ENCODE data around the gene ELMOD1.

ELMOD1 gene

GRCh38 chr11:107646783-107647182, 55.8 kb downstream of the ELMOD1 start:
- no peak for DNase-seq (ENCODE audit: low read depth)

- DNase-seq (ENCODE audit: low read depth), result no peak
Measured at GRCh38 chr11:107648242-107648641, 57.3 kb downstream of the ELMOD1 start.

GRCh38 chr11:107651672-107652071, 60.7 kb downstream of the ELMOD1 start:
- no peak for DNase-seq (ENCODE audit: low read depth)

GRCh38 chr11:107653076-107653475, 62.1 kb downstream of the ELMOD1 start:
- no peak for DNase-seq (ENCODE audit: low read depth)

- DNase-seq (ENCODE audit: low read depth), result no peak
Measured at GRCh38 chr11:107655602-107656001, 64.7 kb downstream of the ELMOD1 start.

- DNase-seq (ENCODE audit: low read depth), result no peak
Measured at GRCh38 chr11:107659310-107659709, 68.4 kb downstream of the ELMOD1 start.

- no peak for DNase-seq (ENCODE audit: low read depth)
Measured at GRCh38 chr11:107660066-107660465, 69.1 kb downstream of the ELMOD1 start.

- DNase-seq (ENCODE audit: low read depth), result no peak
Measured at GRCh38 chr11:107661656-107662055, 70.7 kb downstream of the ELMOD1 start.

GRCh38 chr11:107665018-107665417, 74.1 kb downstream of the ELMOD1 start:
- no peak for DNase-seq (ENCODE audit: low read depth)

GRCh38 chr11:107666911-107667613, 76.1 kb downstream of the ELMOD1 start:
- DNase-seq (ENCODE audit: low read depth), result no peak

- DNase-seq (ENCODE audit: low read depth), result no peak
Measured at GRCh38 chr11:107669191-107669740, 78.3 kb downstream of the ELMOD1 start.

- DNase-seq (ENCODE audit: low read depth), result no peak
Measured at GRCh38 chr11:107669893-107670601, 79.1 kb downstream of the ELMOD1 start.

GRCh38 chr11:107675902-107676301, 85.0 kb downstream of the ELMOD1 start:
- DNase-seq (ENCODE audit: low read depth), result no peak

- no peak for DNase-seq (ENCODE audit: low read depth)
Measured at GRCh38 chr11:107676336-107677057, 85.5 kb downstream of the ELMOD1 start.

- DNase-seq (ENCODE audit: low read depth), result no peak
Measured at GRCh38 chr11:107677924-107678631, 87.1 kb downstream of the ELMOD1 start.

- DNase-seq (ENCODE audit: low read depth), result no peak
Measured at GRCh38 chr11:107678632-107678971, 87.7 kb downstream of the ELMOD1 start.

GRCh38 chr11:107679255-107680024, 88.5 kb downstream of the ELMOD1 start:
- DNase-seq (ENCODE audit: low read depth), result no peak

GRCh38 chr11:107682171-107682570, 91.2 kb downstream of the ELMOD1 start:
- DNase-seq (ENCODE audit: low read depth), result no peak

- DNase-seq (ENCODE audit: low read depth), result no peak
Measured at GRCh38 chr11:107682572-107682971, 91.6 kb downstream of the ELMOD1 start.

GRCh38 chr11:107683061-107683460, 92.1 kb downstream of the ELMOD1 start:
- DNase-seq (ENCODE audit: low read depth), result no peak

GRCh38 chr11:107683807-107684206, 92.9 kb downstream of the ELMOD1 start:
- no peak for DNase-seq (ENCODE audit: low read depth)

Measured in activated T-cell treated with anti-CD3 and anti-CD28 coated beads for 1 hour (primary cell).